H9 (cell line): ENCODE data around the gene LRFN2. TPM values are rescaled to one million over a fixed set of nuclear protein-coding genes. Genes with fewer than 3 reads are reported as not detected.

Experiments
- DNase-seq: peaks from one replicate; pipeline ENCODE4 v3.0.0-alpha.2; 2017
- H2AFZ ChIP-seq: one replicate; pipeline ENCODE4 v1.6.1; 2013; ENCODE audit warnings: mild to moderate bottlenecking, low read length, control low read depth, moderate library complexity
- H2AK5ac ChIP-seq: 2 replicates; pipeline ENCODE4 v1.6.1; 2013; ENCODE audit warnings: low read length, control low read depth, mixed read lengths; ENCODE audit not compliant: insufficient read length
- H2BK120ac ChIP-seq: one replicate; pipeline ENCODE4 v1.6.1; 2013; ENCODE audit warnings: low read depth, mild to moderate bottlenecking, low read length, control low read depth, inconsistent platforms; ENCODE audit not compliant: poor library complexity, severe bottlenecking
- H2BK12ac ChIP-seq: 2 replicates; pipeline ENCODE4 v1.6.1; 2013; ENCODE audit warnings: low read length, control low read depth, mixed read lengths, low read depth; ENCODE audit not compliant: insufficient read length
- H2BK15ac ChIP-seq: 2 replicates; pipeline ENCODE4 v1.6.1; 2013; ENCODE audit warnings: low read depth, low read length, control low read depth
- H2BK20ac ChIP-seq: one replicate; pipeline ENCODE4 v1.6.1; 2013; ENCODE audit warnings: low read depth, mild to moderate bottlenecking, low read length, control low read depth, inconsistent platforms; ENCODE audit not compliant: poor library complexity, severe bottlenecking
- H2BK5ac ChIP-seq: 2 replicates; pipeline ENCODE4 v1.6.1; 2013; ENCODE audit warnings: low read length, control low read depth, mixed read lengths; ENCODE audit not compliant: insufficient read length
- H3K14ac ChIP-seq: 2 replicates; pipeline ENCODE4 v1.6.1; 2013; ENCODE audit warnings: low read length, control low read depth; ENCODE audit not compliant: insufficient read depth
- H3K18ac ChIP-seq: 2 replicates; pipeline ENCODE4 v1.6.1; 2013; ENCODE audit warnings: low read depth, mild to moderate bottlenecking, mixed read lengths, low read length, control low read depth; ENCODE audit not compliant: insufficient read length
- H3K23ac ChIP-seq: 2 replicates; pipeline ENCODE4 v1.6.1; 2013; ENCODE audit warnings: low read length, control low read depth, mixed read lengths, low read depth; ENCODE audit not compliant: insufficient read length
- H3K23me2 ChIP-seq: 2 replicates; pipeline ENCODE4 v1.6.1; 2013; ENCODE audit warnings: low read depth, mild to moderate bottlenecking, mixed read lengths, low read length, control low read depth; ENCODE audit not compliant: insufficient read length, poor library complexity, severe bottlenecking
- H3K27ac ChIP-seq: 2 replicates; pipeline ENCODE4 v1.5.1; 2013; ENCODE audit warnings: low read length, control low read depth, mixed read lengths, low read depth; ENCODE audit not compliant: insufficient read length
- H3K27me3 ChIP-seq: 2 replicates; pipeline ENCODE4 v1.6.1; 2013; ENCODE audit warnings: low read length, control low read depth, inconsistent platforms; ENCODE audit not compliant: insufficient read depth
- H3K4ac ChIP-seq: 2 replicates; pipeline ENCODE4 v1.6.1; 2013; ENCODE audit warnings: low read depth, mild to moderate bottlenecking, control low read depth, inconsistent platforms, low read length, moderate library complexity
- H3K4me1 ChIP-seq: 2 replicates; pipeline ENCODE4 v1.6.1; 2013; ENCODE audit warnings: low read length, control low read depth, inconsistent platforms; ENCODE audit not compliant: insufficient read depth
- H3K4me2 ChIP-seq: 2 replicates; pipeline ENCODE4 v1.6.1; 2013; ENCODE audit warnings: low read length, control low read depth, mixed read lengths; ENCODE audit not compliant: insufficient read length, insufficient read depth
- H3K56ac ChIP-seq: 2 replicates; pipeline ENCODE4 v1.6.1; 2013; ENCODE audit warnings: low read depth, mild to moderate bottlenecking, mixed read lengths, low read length, control low read depth; ENCODE audit not compliant: insufficient read length
- H3K79me1 ChIP-seq: 2 replicates; pipeline ENCODE4 v1.6.1; 2013; ENCODE audit warnings: low read depth, mild to moderate bottlenecking, moderate library complexity, low read length, control low read depth, inconsistent platforms; ENCODE audit not compliant: insufficient read depth, poor library complexity, severe bottlenecking
- H3K79me2 ChIP-seq: 2 replicates; pipeline ENCODE4 v1.6.1; 2013; ENCODE audit warnings: low read length, control low read depth, inconsistent platforms; ENCODE audit not compliant: insufficient read depth
- H3K9ac ChIP-seq: 2 replicates; pipeline ENCODE4 v1.6.1; 2013; ENCODE audit warnings: low read length, control low read depth, mixed read lengths; ENCODE audit not compliant: insufficient read length; ENCODE audit errors: extremely low read depth
- H3K9me3 ChIP-seq: one replicate; pipeline ENCODE4 v1.6.1; 2013; ENCODE audit warnings: low read depth, low read length, inconsistent platforms; ENCODE audit not compliant: control insufficient read depth
- H3T11ph ChIP-seq: one replicate; pipeline ENCODE4 v1.6.1; 2013; ENCODE audit warnings: mild to moderate bottlenecking, low read length, control low read depth, inconsistent platforms
- H4K20me1 ChIP-seq: one replicate; pipeline ENCODE4 v1.6.1; 2013; ENCODE audit not compliant: control insufficient read depth, insufficient read length, insufficient read depth
- H4K5ac ChIP-seq: 2 replicates; pipeline ENCODE4 v1.6.1; 2013; ENCODE audit warnings: low read depth, mild to moderate bottlenecking, mixed read lengths, low read length, control low read depth; ENCODE audit not compliant: insufficient read length
- H4K8ac ChIP-seq: replicated peaks from 2 replicates; pipeline ENCODE4 v1.6.1; 2013; ENCODE audit warnings: low read length, control low read depth, mixed read lengths, low read depth; ENCODE audit not compliant: insufficient read length
- H4K91ac ChIP-seq: 2 replicates; pipeline ENCODE4 v1.6.1; 2013; ENCODE audit warnings: low read depth, mild to moderate bottlenecking, moderate library complexity, mixed read lengths, low read length, control low read depth; ENCODE audit not compliant: insufficient read length
- H3K27ac Mint-ChIP-seq, 3 experiments: 2 replicates in 2 of 3; 3 replicates in 1 of 3; pipeline ENCODE4 v1.8.0; 2020 to 2021; ENCODE audit warnings: mixed read lengths in 3 of 3, mild to moderate bottlenecking in 1 of 3, moderate library complexity in 1 of 3
- H3K27me3 Mint-ChIP-seq: 2 replicates; pipeline ENCODE4 v1.8.0; 2021; ENCODE audit warnings: low read depth, mild to moderate bottlenecking, moderate library complexity, mixed read lengths
- H3K36me3 Mint-ChIP-seq, 3 experiments: 2 replicates in 2 of 3; 3 replicates in 1 of 3; pipeline ENCODE4 v1.8.0; 2020 to 2021; ENCODE audit warnings: low read depth in 3 of 3, mixed read lengths in 3 of 3; ENCODE audit not compliant: insufficient read depth in 1 of 3
- H3K4me1 Mint-ChIP-seq, 2 experiments: 2 replicates each; pipeline ENCODE4 v1.8.0; 2020; ENCODE audit warnings: mixed read lengths in 2 of 2
- H3K4me3 Mint-ChIP-seq, 2 experiments: 2 replicates in 1 of 2; 3 replicates in 1 of 2; pipeline ENCODE4 v1.8.0; 2020 to 2021; ENCODE audit warnings: mild to moderate bottlenecking in 2 of 2, mixed read lengths in 2 of 2, moderate library complexity in 1 of 2
- H3K9me3 Mint-ChIP-seq, 2 experiments: 2 replicates in 1 of 2; 3 replicates in 1 of 2; pipeline ENCODE4 v1.8.0; 2020; ENCODE audit warnings: mild to moderate bottlenecking in 2 of 2, mixed read lengths in 2 of 2, moderate library complexity in 1 of 2
- CTCF ChIP-seq: fragments of 200-600 bp; sonication (generic); conservative IDR thresholded peaks from 3 replicates; pipeline ENCODE4 v1.8.0; 2021; ENCODE audit warnings: antibody characterized with exemption, mild to moderate bottlenecking
- WGBS: extraction: QIAGEN DNeasy Blood & Tissue Kit; methylation state at CpG from one replicate; pipeline ENCODE4 v1.1.7; 2013; ENCODE audit warnings: missing lambda C conversion rate, low lambda C conversion rate, mixed read lengths; ENCODE audit not compliant: insufficient read length; ENCODE audit errors: extremely low coverage; 5-methylcytosine and 5-hydroxymethylcytosine counted together
- total RNA-seq: library from RNA; stranded (reverse); gene quantifications from 2 replicates; pipeline ENCODE4 v1.2.1, GENCODE V29; 2021

Gene LRFN2
- total RNA-seq, 1 experiment from 2014 or later, result 0.11 TPM

GRCh38 chr6:40524797-40525585, 62.2 kb downstream of the LRFN2 start:
- TF ChIP-seq CTCF, result no peak
- H2BK5ac ChIP-seq, result no peak overlapping the region
- H3T11ph ChIP-seq, result no peak overlapping the region
- Mint-ChIP-seq H3K27ac (no peak overlapping the region; a peak in 2 of 7 replicates), H3K4me3 (0 out of 5 replicates have a peak overlapping the region, but pooled peaks of 1 of the 2 experiments have one; percentile 2), H3K27me3 (peaks cover 5% of the 10 kb centered on the region), H3K36me3 (no peaks in the 10 kb centered on the region), H3K9me3 (no peaks in the 10 kb centered on the region), H3K4me1 (peaks cover 38 to 53% of the 10 kb centered on the region in 2 experiments)
- no peak overlapping the region for H3K27ac ChIP-seq
- H2AK5ac ChIP-seq, result no peak overlapping the region
- WGBS, result no CpG with 5 or more reads among the region's 6 CpGs
- H4K91ac ChIP-seq, result no peak overlapping the region
- H2AFZ ChIP-seq, result no peak overlapping the region
- no peak overlapping the region for H4K8ac ChIP-seq
- no peak overlapping the region for H3K9ac ChIP-seq
- no peaks in the 10 kb centered on the region for H4K20me1 ChIP-seq
- no peaks in the 10 kb centered on the region for H3K9me3 ChIP-seq
- no peak overlapping the region for H2BK12ac ChIP-seq
- H2BK15ac ChIP-seq, result no peak overlapping the region
- H3K4me1 ChIP-seq, result peaks cover 7% of the 10 kb centered on the region; the same call in 1 of the 2 replicates
- no peak overlapping the region for H3K56ac ChIP-seq
- no peak overlapping the region for H3K4ac ChIP-seq
- H3K14ac ChIP-seq, result no peak overlapping the region
- no peak overlapping the region for H3K23ac ChIP-seq
- H3K23me2 ChIP-seq, result no peaks in the 10 kb centered on the region
- H2BK20ac ChIP-seq, result no peak overlapping the region
- H3K18ac ChIP-seq, result no peak overlapping the region
- no peaks in the 10 kb centered on the region for H3K79me1 ChIP-seq
- H3K4me2 ChIP-seq, result no peak overlapping the region
- H4K5ac ChIP-seq, result no peak overlapping the region
- H3K27me3 ChIP-seq, result no peaks in the 10 kb centered on the region
- no peaks in the 10 kb centered on the region for H3K79me2 ChIP-seq
- DNase-seq, result no peak
- H2BK120ac ChIP-seq, result no peak overlapping the region
